GM12892 (cell line): ENCODE data around the gene TAS2R39.

Experiments
- POLR2A ChIP-seq: IDR thresholded peaks from 2 replicates; pipeline ENCODE4 v1.6.1; 2011; ENCODE audit warnings: low read depth, low read length, control low read depth
- POLR2AphosphoS5 ChIP-seq: IDR thresholded peaks from 2 replicates; pipeline ENCODE4 v1.6.1; 2011; ENCODE audit warnings: low read depth, low read length, control low read depth
- TAF1 ChIP-seq: IDR thresholded peaks from 2 replicates; pipeline ENCODE4 v1.6.1; 2011; ENCODE audit warnings: low read depth, mild to moderate bottlenecking, control low read depth, low read length, borderline replicate concordance

DNA sequence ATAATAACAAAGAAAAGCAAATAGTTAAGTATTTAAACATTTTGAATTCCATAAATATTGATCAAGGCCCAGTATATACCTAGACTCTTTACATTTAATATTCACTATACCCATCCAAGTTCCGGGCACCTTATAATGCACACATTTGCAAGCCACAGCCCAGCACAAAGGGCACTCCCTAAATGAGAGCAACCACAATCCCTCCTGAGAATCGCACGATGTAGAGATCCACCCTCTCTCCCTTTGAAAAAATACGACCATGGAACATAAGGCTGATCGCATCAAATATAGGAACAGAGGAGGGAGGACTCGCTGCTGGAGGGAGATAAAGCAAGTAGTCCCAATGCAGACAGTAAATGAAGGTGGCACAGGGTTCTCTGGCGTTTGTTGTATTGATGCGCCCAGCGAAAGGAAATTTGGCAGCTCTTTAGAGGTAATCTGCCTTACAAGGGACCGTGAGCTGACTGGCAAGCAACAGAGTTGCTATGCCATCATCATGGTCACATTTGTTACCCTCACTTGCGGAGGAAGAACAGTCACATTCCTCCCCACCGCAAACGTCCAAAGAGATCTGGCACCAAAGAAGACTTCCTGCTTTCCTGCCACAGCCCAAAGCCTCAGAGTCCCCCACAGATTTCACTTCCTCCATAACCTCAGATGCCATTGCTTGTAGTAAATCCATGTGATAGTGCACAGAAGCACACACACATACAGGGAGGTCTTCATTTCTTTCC, 22.5 kb downstream of the TAS2R39 start:
- TF ChIP-seq POLR2A (no peak), TAF1 (no peak), POLR2AphosphoS5 (no peak)
